Tibial nerve (tissue), 4 donors: ENCODE measurements around the gene GPC2.
"Not testable (repeated sequence)": the region's sequence is repeated elsewhere in the genome, so short reads cannot be mapped to it uniquely, and the experiment has no call there.

Experiments
- EP300 ChIP-seq, 2 donors: sonication (generic); formaldehyde crosslinking; IDR thresholded peaks; one replicate each; pipeline ENCODE4 v1.6.1; 2017; ENCODE audit warnings: antibody characterized with exemption in 2 of 2, mild to moderate bottlenecking in 1 of 2
- POLR2A ChIP-seq, 2 donors: fragments of 450-650 bp; IDR thresholded peaks; one replicate each; pipeline ENCODE4 v1.6.1; 2017; ENCODE audit warnings: antibody characterized with exemption in 2 of 2, mild to moderate bottlenecking in 2 of 2, moderate library complexity in 2 of 2
- TF ChIP-seq, protein P1 (sequence below), 5 experiments: fragments of 200-600 bp in 3 of 5; fragments of 450-650 bp in 2 of 5; sonication (generic) in 3 of 5; IDR thresholded peaks; one replicate each; pipeline ENCODE4 v1.5.1; 2016 to 2019; ENCODE audit warnings: antibody characterized with exemption in 5 of 5, mild to moderate bottlenecking in 3 of 5, moderate library complexity in 2 of 5

DNA sequence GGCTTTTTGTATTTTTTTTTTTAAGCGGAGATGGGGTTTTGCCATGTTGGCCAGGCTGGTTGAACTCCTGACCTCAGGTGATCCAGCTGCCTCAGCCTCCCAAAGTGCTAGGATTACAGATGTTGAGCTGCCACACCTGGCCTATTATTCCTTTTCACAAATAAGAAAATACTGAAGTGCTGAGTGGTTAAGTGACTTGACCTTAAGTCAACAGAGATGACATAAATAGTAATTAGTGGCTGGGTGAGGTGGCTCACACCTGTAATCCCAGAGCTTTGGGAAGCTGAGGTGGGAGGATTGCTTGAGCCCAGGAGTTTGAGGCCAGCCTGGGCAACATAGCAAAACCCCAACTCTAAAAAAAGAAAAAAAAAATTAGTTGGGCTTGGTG, 47.0 kb downstream of the GPC2 start:
- TF ChIP-seq, protein P1, sequence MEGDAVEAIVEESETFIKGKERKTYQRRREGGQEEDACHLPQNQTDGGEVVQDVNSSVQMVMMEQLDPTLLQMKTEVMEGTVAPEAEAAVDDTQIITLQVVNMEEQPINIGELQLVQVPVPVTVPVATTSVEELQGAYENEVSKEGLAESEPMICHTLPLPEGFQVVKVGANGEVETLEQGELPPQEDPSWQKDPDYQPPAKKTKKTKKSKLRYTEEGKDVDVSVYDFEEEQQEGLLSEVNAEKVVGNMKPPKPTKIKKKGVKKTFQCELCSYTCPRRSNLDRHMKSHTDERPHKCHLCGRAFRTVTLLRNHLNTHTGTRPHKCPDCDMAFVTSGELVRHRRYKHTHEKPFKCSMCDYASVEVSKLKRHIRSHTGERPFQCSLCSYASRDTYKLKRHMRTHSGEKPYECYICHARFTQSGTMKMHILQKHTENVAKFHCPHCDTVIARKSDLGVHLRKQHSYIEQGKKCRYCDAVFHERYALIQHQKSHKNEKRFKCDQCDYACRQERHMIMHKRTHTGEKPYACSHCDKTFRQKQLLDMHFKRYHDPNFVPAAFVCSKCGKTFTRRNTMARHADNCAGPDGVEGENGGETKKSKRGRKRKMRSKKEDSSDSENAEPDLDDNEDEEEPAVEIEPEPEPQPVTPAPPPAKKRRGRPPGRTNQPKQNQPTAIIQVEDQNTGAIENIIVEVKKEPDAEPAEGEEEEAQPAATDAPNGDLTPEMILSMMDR (IDR thresholded peaks at IDR 0.05), result not testable (repeated sequence)
- not testable (repeated sequence) for TF ChIP-seq EP300, POLR2A (IDR thresholded peaks at IDR 0.05)
